SK-N-SH (cell line): Measurements from ENCODE around the gene SUCLG2. TPM values are rescaled to one million over a fixed set of nuclear protein-coding genes. Genes with fewer than 3 reads are reported as not detected.

Experiments
- CTCF ChIA-PET: fragments of 300-600, 350-600 bp; formaldehyde crosslinking; extraction: SDS; loops from one replicate; lab custom pipeline; 2021; lab: Yijun Ruan, JAX
- POLR2A ChIA-PET: fragments of 350-600 bp; sonication (Branson Sonifier 250); formaldehyde crosslinking; extraction: SDS; loops from one replicate; lab custom pipeline; 2020; ENCODE audit warnings: antibody characterized with exemption, inconsistent platforms; lab: Yijun Ruan, JAX
- DNase-seq: peaks from one replicate; pipeline ENCODE4 v3.0.0; 2012
- H2AFZ ChIP-seq: fragments of 200-600 bp; sonication (generic); 2 replicates; pipeline ENCODE4 v1.8.1; 2016; ENCODE audit warnings: antibody characterized with exemption, mild to moderate bottlenecking, low read depth
- H3F3A ChIP-seq: fragments of 200-600 bp; sonication (generic); replicated peaks from 2 replicates; pipeline ENCODE3; 2016; ENCODE audit warnings: antibody characterized with exemption, mild to moderate bottlenecking; ENCODE audit not compliant: insufficient read depth
- H3K27ac ChIP-seq, 2 experiments: fragments of 200-500 bp in 1 of 2; fragments of 200-600 bp in 1 of 2; sonication (Bioruptor generic) in 1 of 2; sonication (generic), shearing (Covaris generic) in 1 of 2; 2 replicates each; pipeline versions ENCODE4 v1.5.1 to v1.6.1; 2014 to 2016; ENCODE audit warnings: low read depth in 2 of 2, inconsistent platforms in 1 of 2, low read length in 1 of 2, mild to moderate bottlenecking in 1 of 2, mixed read lengths in 1 of 2
- H3K27me3 ChIP-seq: fragments of 200-600 bp; sonication (generic), shearing (Covaris generic); 2 replicates; pipeline ENCODE4 v1.6.1; 2016; ENCODE audit warnings: mixed run types; ENCODE audit not compliant: insufficient read depth
- H3K36me3 ChIP-seq, 2 experiments: fragments of 200-500 bp in 1 of 2; fragments of 200-600 bp in 1 of 2; sonication (Bioruptor generic) in 1 of 2; sonication (generic) in 1 of 2; replicated peaks in 1 of 2; 2 replicates each; pipeline versions ENCODE3 to v1.5.1; 2014 to 2016; ENCODE audit warnings: low read length in 1 of 2, mild to moderate bottlenecking in 1 of 2; ENCODE audit not compliant: insufficient read depth in 2 of 2, control insufficient read depth in 1 of 2
- H3K4me1 ChIP-seq, 2 experiments: fragments of 200-500 bp in 1 of 2; fragments of 200-600 bp in 1 of 2; sonication (Bioruptor generic) in 1 of 2; sonication (generic), shearing (Covaris generic) in 1 of 2; 2 replicates each; pipeline versions ENCODE4 v1.5.1 to v1.6.1; 2014 to 2016; ENCODE audit warnings: low read depth in 1 of 2, low read length in 1 of 2, mixed run types in 1 of 2; ENCODE audit not compliant: insufficient read depth in 2 of 2, control insufficient read depth in 1 of 2
- H3K4me2 ChIP-seq: fragments of 200-600 bp; sonication (generic), shearing (Covaris generic); 2 replicates; pipeline ENCODE4 v1.6.1; 2017; ENCODE audit warnings: mixed run types
- H3K4me3 ChIP-seq, 2 experiments: fragments of 200-500 bp in 1 of 2; fragments of 200-600 bp in 1 of 2; sonication (Bioruptor generic) in 1 of 2; sonication (generic), shearing (Covaris generic) in 1 of 2; 2 replicates each; pipeline versions ENCODE4 v1.5.1 to v1.8.1; 2014 to 2016; ENCODE audit warnings: low read depth in 2 of 2, inconsistent platforms in 1 of 2, low read length in 1 of 2, mild to moderate bottlenecking in 1 of 2, mixed read lengths in 1 of 2, moderate library complexity in 1 of 2
- H3K79me2 ChIP-seq: fragments of 200-600 bp; sonication (generic); 2 replicates; pipeline ENCODE4 v1.8.1; 2017; ENCODE audit warnings: mild to moderate bottlenecking; ENCODE audit not compliant: insufficient read depth
- H3K9ac ChIP-seq: fragments of 200-600 bp; sonication (generic); 2 replicates; pipeline ENCODE4 v1.6.1; 2017; ENCODE audit warnings: mixed run types
- H3K9me2 ChIP-seq: fragments of 200-600 bp; sonication (generic); 2 replicates; pipeline ENCODE4 v1.6.1; 2017; ENCODE audit warnings: mixed run types
- H3K9me3 ChIP-seq: fragments of 200-600 bp; sonication (generic); 2 replicates; pipeline ENCODE4 v1.6.1; 2017; ENCODE audit warnings: mixed run types, mild to moderate bottlenecking, moderate library complexity
- H4K20me1 ChIP-seq: fragments of 200-600 bp; sonication (generic); 2 replicates; pipeline ENCODE4 v1.6.1; 2017; ENCODE audit warnings: mild to moderate bottlenecking, mixed run types; ENCODE audit not compliant: insufficient read depth
- CTCF ChIP-seq: fragments of 200-600 bp; sonication (generic); IDR thresholded peaks from 2 replicates; pipeline ENCODE4 v1.6.1; 2017; ENCODE audit warnings: antibody characterized with exemption, mild to moderate bottlenecking, moderate library complexity
- EZH2phosphoT487 ChIP-seq: fragments of 200-600 bp; sonication (generic); IDR thresholded peaks from 2 replicates; pipeline ENCODE4 v1.6.1; 2017; ENCODE audit warnings: low read depth, mixed run types, mild to moderate bottlenecking, antibody characterized with exemption, moderate library complexity, borderline replicate concordance
- IRF3 ChIP-seq: fragments of 150-350 bp; IDR thresholded peaks from 2 replicates; pipeline ENCODE4 v1.6.1; 2016; ENCODE audit warnings: mild to moderate bottlenecking, low read depth, low read length
- MAX ChIP-seq: IDR thresholded peaks from 2 replicates; pipeline ENCODE4 v1.4.0; 2012; ENCODE audit warnings: low read depth
- NFIC ChIP-seq: IDR thresholded peaks from 2 replicates; pipeline ENCODE4 v1.4.0; 2012; ENCODE audit warnings: borderline replicate concordance
- NRF1 ChIP-seq: IDR thresholded peaks from 2 replicates; pipeline ENCODE4 v1.6.1; 2012; ENCODE audit warnings: low read depth, mild to moderate bottlenecking, low read length
- PBX3 ChIP-seq: IDR thresholded peaks from 2 replicates; pipeline ENCODE4; 2012
- RCOR1 ChIP-seq: fragments of 150-350 bp; IDR thresholded peaks from 2 replicates; pipeline ENCODE4 v1.6.1; 2017; ENCODE audit warnings: antibody characterized with exemption, low read length
- REST ChIP-seq: IDR thresholded peaks from 2 replicates; pipeline ENCODE4 v1.6.1; 2012; ENCODE audit warnings: mild to moderate bottlenecking, low read depth, low read length, moderate library complexity
- RXRA ChIP-seq: IDR thresholded peaks from 2 replicates; pipeline ENCODE4 v1.4.0; 2012; ENCODE audit warnings: low read depth, mild to moderate bottlenecking, borderline replicate concordance
- TAF1 ChIP-seq: IDR thresholded peaks from 2 replicates; pipeline ENCODE4 v1.6.1; 2012; ENCODE audit warnings: low read depth, mild to moderate bottlenecking, low read length, moderate library complexity, borderline replicate concordance
- TCF12 ChIP-seq: IDR thresholded peaks from 2 replicates; pipeline ENCODE4 v1.4.0; 2012
- TEAD4 ChIP-seq: IDR thresholded peaks from 2 replicates; pipeline ENCODE4 v1.4.0; 2012; ENCODE audit warnings: mild to moderate bottlenecking, borderline replicate concordance; ENCODE audit not compliant: insufficient read depth
- USF1 ChIP-seq: IDR thresholded peaks from 2 replicates; pipeline ENCODE4 v1.4.0; 2012; ENCODE audit warnings: low read depth, borderline replicate concordance
- ZBTB33 ChIP-seq: IDR thresholded peaks from 2 replicates; pipeline ENCODE4 v1.4.0; 2012; ENCODE audit warnings: low read depth, borderline replicate concordance
- WGBS: methylation state at CpG from one replicate; pipeline ENCODE4 v1.1.6; 2017; ENCODE audit warnings: low lambda C conversion rate; 5-methylcytosine and 5-hydroxymethylcytosine counted together
- polyA plus RNA-seq, 3 experiments: library from polyadenylated mRNA; depleted of rRNA; stranded (reverse); fragments of >200 nt; gene quantifications; 2 replicates each; pipeline ENCODE4 v1.2.3, GENCODE V29; 2012

SUCLG2 gene
- polyA plus RNA-seq, 1 of the 3 experiments (the other 2 are of a cell fraction): 20.2 TPM

- H3K79me2 ChIP-seq: peaks cover 78% of the 10 kb centered on the region
- H3K4me1 ChIP-seq: peaks cover 0 to 7% of the 10 kb centered on the region in 2 experiments
- H4K20me1 ChIP-seq: no peaks in the 10 kb centered on the region
- H3K4me2 ChIP-seq: no peak overlapping the region
- H3K4me3 ChIP-seq: no peak overlapping the region
- WGBS: 98% methylated on average over 4 of the region's 4 CpGs
- POLR2A ChIA-PET: no interaction called here
- no peaks in the 10 kb centered on the region for H3K36me3 ChIP-seq
- TF ChIP-seq CTCF (no peak), PBX3 (no peak), USF1 (no peak), NRF1 (no peak), TEAD4 (no peak), EZH2phosphoT487 (no peak), TCF12 (no peak), ZBTB33 (no peak), TAF1 (no peak), NFIC (no peak), REST (no peak), MAX (no peak), RCOR1 (no peak), RXRA (no peak), IRF3 (no peak)
- H3K27me3 ChIP-seq: no peaks in the 10 kb centered on the region
- no peak overlapping the region for H3K9ac ChIP-seq
- H3K9me2 ChIP-seq: no peaks in the 10 kb centered on the region
- no peak overlapping the region for H2AFZ ChIP-seq
- no peak overlapping the region for H3K27ac ChIP-seq
- no peaks in the 10 kb centered on the region for H3K9me3 ChIP-seq
- peaks cover 11% of the 10 kb centered on the region for H3F3A ChIP-seq
- no peak for DNase-seq
- CTCF ChIA-PET: interaction anchor here (0.7 kb wide), 1 partner anchor 9 kb away, joined by 5 read pairs; no protein-coding TSS in a partner anchor
Measured at GRCh38 chr3:67642190-67642589, 12.2 kb downstream of the SUCLG2 start.
